Measurements from ENCODE around the gene CD99L2.

- no peak for TF ChIP-seq POLR2A (IDR thresholded peaks at IDR 0.05)
- no peak for TF ChIP-seq CTCF (IDR thresholded peaks at IDR 0.05)
Observed at GRCh38 chrX:150781677-150782076, 116.8 kb downstream of the CD99L2 start.

Data from adrenal gland (tissue), 5 donors.